ENCODE measurements around the gene LUC7L. TPM values are rescaled to one million over a fixed set of nuclear protein-coding genes. Genes with fewer than 3 reads are reported as not detected.

LUC7L gene
- total RNA-seq, 6 experiments from 2014 or later, result 35.8 to 47.5 (median 41.7) TPM

DNA sequence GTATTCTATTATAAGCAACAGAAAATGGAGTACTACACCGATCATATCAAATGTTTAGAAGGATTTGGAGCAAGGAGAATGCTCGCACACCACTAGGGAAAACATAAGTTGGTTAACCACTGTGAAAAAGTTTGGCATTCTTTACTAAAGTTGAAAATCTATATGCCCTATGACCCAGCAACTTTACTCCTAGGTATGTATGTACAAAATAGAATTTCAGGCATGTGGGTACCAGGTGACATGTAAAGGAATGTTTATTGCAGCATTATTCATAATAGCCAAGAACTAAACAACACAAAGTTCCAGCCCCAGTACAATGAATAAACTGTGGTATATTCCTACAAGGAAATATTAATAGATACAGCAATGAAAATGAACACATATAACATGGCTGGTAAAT is 82.6 kb downstream of the LUC7L start:
- H3K27ac Mint-ChIP-seq, result no peak overlapping the region
- peaks cover 15% of the 10 kb centered on the region for H3K27me3 Mint-ChIP-seq (ENCODE audit: insufficient read depth)
- H3K4me1 Mint-ChIP-seq (ENCODE audit: low read depth), result peaks cover 26% of the 10 kb centered on the region
- no peak for DNase-seq
- H3K9me3 Mint-ChIP-seq, result no peaks in the 10 kb centered on the region
- TF ChIP-seq, protein P1, sequence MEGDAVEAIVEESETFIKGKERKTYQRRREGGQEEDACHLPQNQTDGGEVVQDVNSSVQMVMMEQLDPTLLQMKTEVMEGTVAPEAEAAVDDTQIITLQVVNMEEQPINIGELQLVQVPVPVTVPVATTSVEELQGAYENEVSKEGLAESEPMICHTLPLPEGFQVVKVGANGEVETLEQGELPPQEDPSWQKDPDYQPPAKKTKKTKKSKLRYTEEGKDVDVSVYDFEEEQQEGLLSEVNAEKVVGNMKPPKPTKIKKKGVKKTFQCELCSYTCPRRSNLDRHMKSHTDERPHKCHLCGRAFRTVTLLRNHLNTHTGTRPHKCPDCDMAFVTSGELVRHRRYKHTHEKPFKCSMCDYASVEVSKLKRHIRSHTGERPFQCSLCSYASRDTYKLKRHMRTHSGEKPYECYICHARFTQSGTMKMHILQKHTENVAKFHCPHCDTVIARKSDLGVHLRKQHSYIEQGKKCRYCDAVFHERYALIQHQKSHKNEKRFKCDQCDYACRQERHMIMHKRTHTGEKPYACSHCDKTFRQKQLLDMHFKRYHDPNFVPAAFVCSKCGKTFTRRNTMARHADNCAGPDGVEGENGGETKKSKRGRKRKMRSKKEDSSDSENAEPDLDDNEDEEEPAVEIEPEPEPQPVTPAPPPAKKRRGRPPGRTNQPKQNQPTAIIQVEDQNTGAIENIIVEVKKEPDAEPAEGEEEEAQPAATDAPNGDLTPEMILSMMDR (IDR thresholded peaks at IDR 0.05), result no peak
- H3K4me3 Mint-ChIP-seq, result no peak overlapping the region
- H3K36me3 Mint-ChIP-seq (ENCODE audit: low read depth), result no peaks in the 10 kb centered on the region

DNA sequence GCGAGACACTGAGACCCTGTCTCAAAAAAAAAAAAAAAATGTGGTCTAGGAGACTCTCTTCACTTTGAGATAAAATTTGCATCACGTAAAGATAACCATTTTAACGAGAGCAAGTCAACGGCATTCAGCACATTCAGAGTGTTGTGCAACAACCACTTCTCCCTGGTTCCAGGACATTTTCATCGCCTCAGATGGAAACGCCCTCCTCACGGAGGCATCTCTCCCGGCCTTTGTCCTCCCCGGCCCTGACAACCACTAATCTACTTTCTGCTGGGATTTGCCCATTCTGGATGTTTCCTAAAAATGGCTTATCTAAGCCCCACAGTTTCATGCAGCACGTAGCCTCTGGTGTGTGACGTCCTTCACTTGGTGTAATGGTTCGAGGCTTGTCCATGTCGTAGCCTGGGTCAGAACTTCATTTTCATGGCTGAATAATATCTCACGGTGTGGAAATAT is 84.4 kb downstream of the LUC7L start:
- DNase-seq, result no peak
- Mint-ChIP-seq H3K4me1 (ENCODE audit: low read depth) (peaks cover 25% of the 10 kb centered on the region), H3K27ac (no peak overlapping the region), H3K27me3 (ENCODE audit: insufficient read depth) (peaks cover 15% of the 10 kb centered on the region), H3K36me3 (ENCODE audit: low read depth) (no peaks in the 10 kb centered on the region), H3K9me3 (no peaks in the 10 kb centered on the region), H3K4me3 (no peak overlapping the region)
- TF ChIP-seq, protein P1 (IDR thresholded peaks at IDR 0.05), result no peak

DNA sequence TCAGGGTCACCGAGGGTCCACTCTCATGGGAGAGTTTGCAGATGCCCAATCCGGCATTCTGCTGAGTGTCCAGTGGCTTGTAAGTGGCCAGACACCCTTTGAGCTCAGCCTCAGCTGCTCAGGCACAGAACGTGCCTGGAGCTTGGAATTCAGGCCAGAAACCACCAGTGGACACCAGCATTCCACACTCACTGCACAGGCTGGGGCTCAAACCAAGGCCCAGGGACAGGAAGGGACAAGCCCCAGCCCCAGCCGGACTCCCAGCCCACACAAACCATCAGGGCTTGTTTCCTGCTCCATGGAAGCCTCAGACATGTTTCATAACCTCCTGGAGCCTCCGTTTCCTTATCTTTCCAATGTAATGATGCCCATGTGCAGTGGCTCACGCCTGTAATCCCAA is 85.8 kb downstream of the LUC7L start:
- 0 out of 2 replicates have a peak, but pooled peaks cover 4% of the 10 kb centered on the region for H3K36me3 Mint-ChIP-seq (ENCODE audit: low read depth)
- peaks cover 12% of the 10 kb centered on the region for H3K4me1 Mint-ChIP-seq (ENCODE audit: low read depth)
- TF ChIP-seq, protein P1 (IDR thresholded peaks at IDR 0.05), result no peak
- no peaks in the 10 kb centered on the region for H3K9me3 Mint-ChIP-seq
- peak; percentile 7 for DNase-seq
- no peak overlapping the region for H3K4me3 Mint-ChIP-seq
- H3K27me3 Mint-ChIP-seq (ENCODE audit: insufficient read depth), result peaks cover 13% of the 10 kb centered on the region
- peak overlapping the region; percentile 40; the same call in 1 of the 2 replicates for H3K27ac Mint-ChIP-seq

DNA sequence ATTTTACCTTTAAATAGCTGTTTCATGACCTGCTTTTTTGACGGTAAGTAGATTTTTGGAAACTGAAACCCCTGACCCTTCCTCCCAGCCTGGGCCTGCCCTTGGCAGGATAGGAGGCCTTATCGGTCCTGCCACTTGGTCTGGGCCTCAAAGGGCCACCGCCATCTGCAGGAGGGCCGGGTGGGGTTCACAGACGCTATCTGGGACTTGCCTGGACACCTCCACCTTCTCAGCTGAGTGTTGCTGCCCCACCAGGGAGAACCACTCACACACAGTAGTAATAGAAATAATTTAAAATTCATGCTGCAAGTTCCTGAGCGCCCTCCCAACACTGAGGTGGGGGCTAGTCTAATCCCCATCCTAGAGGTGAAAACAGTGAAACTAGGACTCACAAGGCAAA is 86.2 kb downstream of the LUC7L start:
- TF ChIP-seq, protein P1 (IDR thresholded peaks at IDR 0.05), result no peak
- Mint-ChIP-seq H3K4me1 (ENCODE audit: low read depth) (peaks cover 9% of the 10 kb centered on the region; the same call in 1 of the 2 replicates), H3K27ac (peak overlapping the region; percentile 40; the same call in 1 of the 2 replicates)

DNA sequence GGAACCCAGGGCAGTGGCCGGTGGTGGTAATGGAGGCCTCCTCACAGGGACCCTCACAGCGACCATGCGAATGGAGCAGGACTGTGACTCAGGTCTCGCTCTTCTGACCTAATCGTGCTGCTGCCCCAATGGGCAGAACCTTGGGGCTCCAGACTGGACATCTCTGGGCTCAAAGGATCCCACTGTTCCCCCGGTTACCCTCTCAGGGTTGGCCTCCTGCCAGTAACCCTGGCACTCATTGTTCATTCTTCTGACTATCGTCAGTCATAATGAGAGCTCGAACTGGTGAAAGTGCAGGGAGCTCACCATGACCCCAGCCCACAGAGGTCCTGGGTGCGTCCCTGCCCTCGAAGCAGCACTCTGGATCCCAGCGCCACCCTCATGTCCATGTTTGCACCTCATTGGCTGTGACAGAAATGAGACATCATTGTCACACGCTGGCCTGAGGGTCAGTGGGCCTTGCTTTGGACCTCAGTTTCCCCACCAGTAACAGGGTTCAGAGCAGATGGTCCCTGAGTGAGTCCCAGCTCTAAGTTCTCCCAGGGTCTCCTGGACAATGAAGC is 86.8 kb downstream of the LUC7L start:
- Mint-ChIP-seq H3K27me3 (ENCODE audit: insufficient read depth) (peaks cover 13% of the 10 kb centered on the region), H3K4me3 (no peak overlapping the region), H3K4me1 (ENCODE audit: low read depth) (peaks cover 9% of the 10 kb centered on the region; the same call in 1 of the 2 replicates), H3K36me3 (ENCODE audit: low read depth) (0 out of 2 replicates have a peak, but pooled peaks cover 4% of the 10 kb centered on the region), H3K9me3 (no peaks in the 10 kb centered on the region), H3K27ac (no peak overlapping the region)
- TF ChIP-seq, protein P1 (IDR thresholded peaks at IDR 0.05), result no peak; the same call in 1 of the 2 replicates
- DNase-seq, result no peak

More for the DNA sequence above, 86.2 kb downstream of the LUC7L start:
- no peaks in the 10 kb centered on the region for H3K9me3 Mint-ChIP-seq
- DNase-seq, result no peak
- H3K36me3 Mint-ChIP-seq (ENCODE audit: low read depth), result 0 out of 2 replicates have a peak, but pooled peaks cover 4% of the 10 kb centered on the region
- H3K27me3 Mint-ChIP-seq (ENCODE audit: insufficient read depth), result peaks cover 13% of the 10 kb centered on the region
- H3K4me3 Mint-ChIP-seq, result no peak overlapping the region

Measured in HFFc6 (cell line).